ENCODE measurements around the gene STK32C.
A peak's percentile ranks its signal among the peaks of the same experiment; 100 is the strongest.
"Not testable (repeated sequence)": the region's sequence is repeated elsewhere in the genome, so short reads cannot be mapped to it uniquely, and the experiment has no call there.

Gene STK32C

GRCh38 chr10:132230557-132231210 is 77.1 kb downstream of the STK32C start:
- no peak for DNase-seq (ENCODE audit: low spot score)

GRCh38 chr10:132229834-132230556 is 77.8 kb downstream of the STK32C start:
- DNase-seq (ENCODE audit: low spot score) = no peak

DNA sequence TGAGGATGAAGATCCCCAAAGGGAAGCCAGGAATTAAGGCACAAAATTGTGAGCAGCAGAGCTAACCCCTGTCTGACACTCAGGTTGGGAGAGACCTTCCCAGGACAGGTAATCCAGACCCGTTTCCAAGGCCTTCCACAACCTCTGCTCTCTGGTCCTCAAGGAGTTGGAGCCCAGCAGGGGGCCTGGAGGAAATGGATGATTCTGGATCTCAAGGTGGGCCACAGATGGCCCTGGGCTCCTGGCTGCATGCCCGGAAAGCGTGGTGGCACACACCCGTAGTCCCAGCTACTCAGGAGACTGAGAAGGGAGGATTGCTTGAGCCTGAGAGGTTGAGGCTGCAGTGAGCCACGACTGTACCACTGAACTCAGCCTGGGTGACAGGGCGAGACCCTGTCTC is 78.7 kb downstream of the STK32C start:
- DNase-seq (ENCODE audit: low spot score) = no peak

DNA sequence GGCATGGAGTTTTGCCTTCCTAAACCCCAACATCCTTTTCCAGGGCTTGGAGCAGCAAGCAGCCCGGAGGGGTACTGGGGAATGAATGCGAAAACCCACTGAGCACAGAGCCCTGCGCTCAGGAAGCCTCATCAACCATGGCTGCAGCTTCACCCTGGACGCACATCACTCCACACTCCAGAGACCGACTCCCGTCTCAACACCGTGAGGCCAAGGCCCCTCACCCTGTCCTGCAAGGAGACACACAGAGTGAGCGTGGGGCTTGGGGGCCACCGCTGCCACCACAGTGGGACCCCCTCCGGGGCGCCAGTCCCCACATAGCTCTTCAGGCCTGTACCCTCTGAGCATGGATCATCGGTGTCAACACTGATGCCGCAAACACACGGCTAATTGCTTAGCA is 79.1 kb downstream of the STK32C start:
- DNase-seq (ENCODE audit: low spot score) = no peak

DNA sequence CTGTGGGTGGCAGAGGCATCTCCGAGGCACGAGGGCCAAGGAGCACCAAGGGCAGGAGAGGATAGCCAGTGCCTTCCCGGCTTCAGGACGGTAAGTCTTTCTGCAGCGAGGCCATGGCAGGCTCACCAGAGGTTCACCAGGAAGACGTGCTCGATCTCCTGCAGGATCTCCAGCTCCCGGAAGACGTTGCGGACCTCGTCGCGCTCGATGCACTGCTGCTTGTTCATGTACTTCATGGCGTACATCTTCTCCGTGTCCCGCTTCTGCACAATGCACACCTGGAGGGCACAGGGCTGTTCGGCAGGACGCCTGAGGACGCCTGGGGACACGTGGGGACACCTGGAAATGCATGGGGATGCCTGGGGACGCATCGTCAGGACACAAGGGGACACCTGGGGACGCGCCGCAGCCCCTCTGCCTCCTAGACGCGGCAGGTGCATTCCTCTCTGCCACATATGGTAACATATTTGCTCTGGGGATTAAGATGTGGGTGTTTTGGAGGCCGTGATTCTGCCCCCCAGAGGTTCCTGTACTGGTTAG is 79.8 kb downstream of the STK32C start:
- no peak for DNase-seq (ENCODE audit: low spot score)

DNA sequence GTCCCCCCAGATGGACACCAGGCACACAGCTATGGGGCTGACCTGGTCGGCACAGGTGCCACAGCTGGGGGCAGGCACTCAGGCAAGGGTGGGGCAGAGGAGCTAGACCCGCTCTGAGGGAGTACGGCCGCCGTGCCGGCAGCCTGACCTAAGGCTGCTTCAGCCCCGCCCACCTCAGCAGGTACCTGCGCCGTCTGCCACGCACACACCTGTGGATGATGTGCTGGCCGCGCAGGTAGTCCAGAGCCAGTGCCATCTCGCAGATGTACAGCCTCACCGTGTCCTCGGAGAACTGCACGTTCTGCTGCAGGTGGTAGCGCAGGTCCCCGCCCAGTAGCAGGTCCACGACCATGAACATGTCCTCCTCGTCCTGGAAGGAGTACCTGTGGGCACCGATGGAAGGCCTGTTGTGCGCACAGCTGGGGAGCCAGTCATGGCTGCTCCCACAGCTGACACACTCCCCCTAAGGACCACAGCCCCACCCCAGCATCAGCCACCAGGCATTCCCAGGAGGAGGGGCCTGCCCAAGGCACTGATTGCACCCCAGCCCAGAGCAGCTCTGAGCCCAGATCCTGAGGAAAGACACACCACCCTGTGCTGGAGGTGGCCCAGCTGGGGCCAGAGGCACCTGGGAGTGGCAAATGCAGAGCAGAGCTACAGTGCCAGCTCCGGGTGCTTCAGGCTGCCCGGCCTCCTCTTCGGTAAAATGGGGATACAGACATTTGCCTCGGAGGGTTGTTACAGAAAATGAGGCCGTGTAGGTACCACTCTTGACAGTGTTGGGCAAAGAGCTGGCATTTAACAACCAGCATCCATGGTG is 81.0 kb downstream of the STK32C start:
- no peak for DNase-seq (ENCODE audit: low spot score)

DNA sequence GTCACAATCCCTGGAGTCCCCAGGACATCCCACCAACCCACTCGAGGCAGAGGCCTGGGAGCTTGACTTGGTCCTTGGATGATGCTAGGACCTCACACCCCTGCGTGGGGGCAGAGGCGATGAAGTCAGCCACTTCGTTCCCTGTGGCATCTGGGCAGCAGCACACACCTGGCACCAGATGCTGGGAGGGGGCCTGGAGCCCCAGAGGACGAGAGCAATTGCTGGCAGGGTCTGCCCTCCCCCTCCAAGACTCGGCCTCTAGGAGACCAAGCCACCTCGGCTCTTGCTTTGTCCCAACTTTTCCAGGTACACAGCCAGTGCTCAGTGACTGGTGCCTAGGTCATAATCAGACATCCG is 81.9 kb downstream of the STK32C start:
- no peak for DNase-seq (ENCODE audit: low spot score)

DNA sequence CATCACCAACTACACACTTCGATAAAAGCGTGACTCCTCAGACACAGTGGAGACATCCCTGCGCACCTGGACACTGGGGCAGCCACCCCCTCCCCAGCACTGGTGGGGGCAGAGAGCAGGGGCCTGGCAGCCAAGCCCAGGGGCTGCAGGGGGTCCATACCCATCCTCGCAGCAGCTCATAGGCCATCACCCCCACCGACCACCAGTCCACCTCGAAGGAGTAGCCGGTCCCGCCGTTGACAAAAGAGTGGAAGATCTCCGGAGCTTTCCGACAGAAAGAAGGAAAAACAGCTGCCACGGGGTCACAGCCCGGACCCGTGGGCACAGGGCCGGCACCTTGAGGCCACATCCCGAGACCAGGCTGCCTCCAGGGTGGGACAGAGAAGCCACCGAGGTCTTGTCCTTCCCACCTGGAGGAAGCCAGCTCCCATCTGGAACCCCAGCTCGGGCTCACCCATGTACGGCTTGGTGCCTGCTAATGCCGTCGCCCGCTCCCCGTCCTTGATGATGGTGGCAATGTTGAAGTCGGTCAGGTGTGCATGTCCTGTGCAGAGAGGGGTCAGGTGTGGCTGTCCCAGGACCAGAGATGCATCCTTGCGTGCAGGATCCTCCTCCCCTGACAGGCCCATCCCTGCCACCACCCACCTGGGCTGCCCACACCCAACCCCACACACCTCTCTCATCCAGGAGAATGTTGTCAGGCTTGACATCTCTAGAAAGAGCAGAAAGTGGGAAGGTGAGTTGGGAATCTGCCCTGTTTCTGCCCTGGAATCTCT is 82.5 kb downstream of the STK32C start:
- DNase-seq (ENCODE audit: low spot score) = no peak

- DNase-seq (ENCODE audit: low spot score) = no peak
Measured at GRCh38 chr10:132224343-132225072, 83.2 kb downstream of the STK32C start.

- DNase-seq (ENCODE audit: low spot score) = no peak
Measured at GRCh38 chr10:132223611-132224342, 84.0 kb downstream of the STK32C start.

DNA sequence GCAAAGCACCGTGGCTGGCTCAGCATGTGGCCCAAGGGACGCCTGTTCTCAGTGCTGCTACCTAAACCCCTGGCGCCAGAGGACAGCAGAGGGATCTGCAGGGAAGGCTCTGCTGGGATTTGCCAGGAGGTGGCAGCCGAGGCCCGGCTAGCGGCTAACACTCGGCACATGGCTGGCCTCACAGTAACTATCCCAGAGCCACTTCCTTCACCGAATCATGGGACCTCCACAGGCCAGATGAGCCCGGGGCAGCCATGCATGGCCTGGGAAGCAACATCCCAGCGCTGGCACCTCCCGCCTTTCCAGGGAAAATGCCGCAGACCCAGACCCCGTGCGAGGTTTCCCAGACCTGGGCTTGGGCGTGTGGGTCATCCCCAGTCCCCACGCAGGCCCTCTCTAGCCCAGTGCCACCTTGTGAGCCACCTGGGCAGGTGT is 84.6 kb downstream of the STK32C start:
- peak; percentile 71 for DNase-seq (ENCODE audit: low spot score)

GRCh38 chr10:132222726-132223125 is 85.0 kb downstream of the STK32C start:
- DNase-seq (ENCODE audit: low spot score) = no peak

DNA sequence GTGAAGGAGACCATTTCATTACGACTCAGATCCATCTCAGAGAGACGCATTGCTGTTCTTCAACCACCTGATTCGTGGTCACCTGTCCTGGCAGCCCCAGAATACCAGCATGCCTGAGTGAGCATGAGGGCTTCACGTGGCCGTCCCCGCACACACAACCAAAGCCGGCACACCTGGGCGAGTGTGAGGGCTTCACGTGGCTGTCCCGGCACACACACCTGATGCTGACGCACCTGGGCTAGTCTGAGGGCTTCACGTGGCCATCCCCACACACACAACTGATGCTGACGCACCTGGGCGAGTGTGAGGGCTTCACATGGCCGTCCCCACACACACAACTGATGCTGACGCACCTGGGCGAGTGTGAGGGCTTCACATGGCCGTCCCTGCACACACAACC is 86.8 kb downstream of the STK32C start:
- DNase-seq (ENCODE audit: low spot score) = not testable (repeated sequence)

GRCh38 chr10:132220061-132220460 is 87.7 kb downstream of the STK32C start:
- no peak for DNase-seq (ENCODE audit: low spot score)

GRCh38 chr10:132219486-132219885 is 88.3 kb downstream of the STK32C start:
- no peak for DNase-seq (ENCODE audit: low spot score)

GRCh38 chr10:132216441-132216840 is 91.3 kb downstream of the STK32C start:
- DNase-seq (ENCODE audit: low spot score) = not testable (repeated sequence)

GRCh38 chr10:132213917-132214316 is 93.8 kb downstream of the STK32C start:
- no peak for DNase-seq (ENCODE audit: low spot score)

DNA sequence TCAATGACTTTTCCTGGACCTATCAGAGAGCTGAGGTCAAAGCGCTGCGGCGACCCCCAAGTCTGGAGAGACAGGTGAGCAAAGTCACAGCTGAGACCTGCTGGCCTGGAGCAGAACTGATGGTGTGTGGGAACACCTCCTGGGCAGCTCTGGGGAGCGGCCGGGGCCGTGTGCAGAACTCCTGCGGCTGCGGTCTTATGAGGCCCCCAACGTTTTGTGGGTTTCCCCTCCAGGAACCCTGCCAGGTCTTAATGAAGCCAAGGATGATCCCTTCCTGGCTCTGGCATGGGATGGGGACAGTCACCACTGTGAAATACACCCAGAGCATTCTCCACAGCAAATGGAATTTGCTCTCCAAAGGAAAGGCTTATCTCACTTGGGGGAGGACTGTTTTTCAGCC is 94.9 kb downstream of the STK32C start:
- no peak for DNase-seq (ENCODE audit: low spot score)

- no peak for DNase-seq (ENCODE audit: low spot score)
Measured at GRCh38 chr10:132211246-132211645, 96.5 kb downstream of the STK32C start.

- DNase-seq (ENCODE audit: low spot score) = no peak
Measured at GRCh38 chr10:132210766-132211165, 97.0 kb downstream of the STK32C start.
